Heart right ventricle (tissue), 16 donors: ENCODE results near the gene HAPSTR1. TPM values are rescaled to one million over a fixed set of nuclear protein-coding genes. Genes with fewer than 3 reads are reported as not detected.

Experiments used
- ATAC-seq, 8 donors: fragments of 200-7000 bp; cut with Tn5 transposase; one replicate each; pipeline ENCODE4 v1.9.1; 2020; ENCODE audit warnings: mild to moderate bottlenecking in 8 of 8, moderate library complexity in 8 of 8, moderate number of reproducible peaks in 1 of 8
- DNase-seq, 2 donors: peaks; one replicate each; pipeline ENCODE4 v3.0.0-alpha.2; 2020
- H3K27ac ChIP-seq, 10 donors: fragments of 200-600 bp; sonication (generic) in 2 of 10; one replicate each; pipeline versions ENCODE4 v1.5.0 to v1.8.0; 2020 to 2022; ENCODE audit warnings: mild to moderate bottlenecking in 3 of 10
- H3K27me3 ChIP-seq, 7 donors: fragments of 200-600 bp; one replicate each; pipeline ENCODE4 v1.8.0; 2021 to 2022; ENCODE audit warnings: mild to moderate bottlenecking in 2 of 7
- H3K36me3 ChIP-seq, 9 donors: fragments of 200-600 bp; sonication (generic) in 1 of 9; one replicate each; pipeline versions ENCODE4 v1.5.0 to v1.8.0; 2020 to 2022; ENCODE audit warnings: mild to moderate bottlenecking in 2 of 9
- H3K4me1 ChIP-seq, 9 donors: fragments of 200-600 bp; sonication (generic) in 1 of 9; one replicate each; pipeline versions ENCODE4 v1.5.0 to v1.8.0; 2020 to 2022; ENCODE audit warnings: mild to moderate bottlenecking in 4 of 9
- H3K4me3 ChIP-seq, 10 donors: fragments of 200-600 bp; sonication (generic) in 2 of 10; one replicate each; pipeline versions ENCODE4 v1.5.0 to v1.8.0; 2020 to 2022; ENCODE audit warnings: mild to moderate bottlenecking in 7 of 10, moderate library complexity in 2 of 10
- H3K9me3 ChIP-seq, 11 donors: fragments of 200-600 bp in 10 of 11; sonication (generic) in 2 of 11; one replicate each; pipeline versions ENCODE4 v1.5.0 to v1.8.0; 2013 to 2022; ENCODE audit warnings: mild to moderate bottlenecking in 2 of 11, control low read depth in 1 of 11, moderate library complexity in 1 of 11
- WGBS, 2 donors: extraction: QIAGEN DNeasy Blood & Tissue Kit; methylation state at CpG; one replicate each; pipeline ENCODE4 v1.1.7; 2013; ENCODE audit warnings: inconsistent platforms in 1 of 2; 5-methylcytosine and 5-hydroxymethylcytosine counted together
- intact Hi-C, 10 donors: fragments of 100-400 bp; cut with DNase I; formaldehyde crosslinking; loops; one replicate each; pipeline versions ENCODE4 v1.11.1 to v1.14.2; 2022
- polyA plus RNA-seq, 2 donors: library from polyadenylated mRNA; stranded (reverse); fragments of 200-250 nt; gene quantifications; one replicate each; pipeline ENCODE4 v1.2.3, GENCODE V29; 2013
- total RNA-seq, 10 donors: library from RNA; stranded (reverse); fragmentation: NEBNext Ultra II Directional in 3 of 10; extraction: Animal tissue kit (Norgen Biotek cat#: 25700) in 3 of 10; gene quantifications; one replicate each; pipeline versions ENCODE4 v1.2.1 to v1.2.4, GENCODE V29; 2021 to 2023
- TF ChIP-seq, protein P1 (sequence below), 9 donors: fragments of 200-600 bp; sonication (generic) in 2 of 9; IDR thresholded peaks; one replicate each; pipeline versions ENCODE4 v1.5.0 to v1.8.0; 2021 to 2022; ENCODE audit warnings: antibody characterized with exemption in 9 of 9, mild to moderate bottlenecking in 5 of 9, moderate library complexity in 1 of 9
- donor health status: Arrhythmogenic right ventricular cardiomyopathy.
- donor health status: ischemic (EF 13 %, LVEDD 7.1; RV severe dilation, severe dysfunction).
- donor health status: healthy with polysubstance abuse.
- donor health status: DM: no; HTN: yes; CAD: no.
- donor health status: DM: no; HTN: no; CAD: no.
- donor health status: ischemic (EF 25% LVEDD 6.9; RV normal size, moderate dysfunction).
- donor health status: ischemic (EF 25% LVEDD 5.7; RV mildly dilated, moderate dysfunction).
- donor health status: healthy.
- donor health status: DM: yes; HTN: yes; CAD: no.
- donor health status: Ischemic cardiomyopathy.
- donor health status: ischemic (EF 35%, LVEDD 5.7; RV mildly dilated, moderate dysfunction).
- donor health status: nonischemic (EF 11% LVEDD 7.7; RV severe dilation, severe dysfunction).
- donor health status: DM: yes; HTN: yes; CAD: no.
- donor health status: PGD.
- donor health status: ischemic (EF 29% LVEDD 5.4; RV normal size, mild dysfunction).
- donor health status: nonischemic (EF 23%, LVEDD 6.1; RV moderate dilation, normal function).

HAPSTR1 gene
- total and polyA plus RNA-seq, 12 donors: 10.2 to 74.7 (median 63.7) TPM

DNA sequence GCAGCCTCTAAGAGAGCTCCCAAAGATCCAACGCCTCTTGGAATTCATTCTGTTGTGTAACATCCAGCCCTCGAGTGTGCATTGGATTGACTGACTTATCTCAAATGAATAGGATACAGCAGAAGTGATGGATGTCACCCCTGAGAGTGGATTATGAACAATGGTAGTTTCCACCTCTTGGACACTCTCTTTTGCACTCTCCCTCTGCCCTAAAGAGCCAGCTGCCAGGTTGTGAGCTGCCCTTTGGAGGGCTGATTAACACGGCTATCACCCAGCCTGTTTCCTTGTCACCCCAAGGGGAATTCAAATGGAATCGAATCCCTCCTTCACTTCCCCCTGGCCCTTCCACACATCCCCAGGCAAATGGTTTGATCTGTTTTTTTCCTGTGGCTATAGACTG, 21.2 kb upstream of the HAPSTR1 start:
- H3K27me3 ChIP-seq: no peaks in the 10 kb centered on the region
- H3K36me3 ChIP-seq: no peaks in the 10 kb centered on the region
- H3K9me3 ChIP-seq: peaks cover 0 to 7% (median 0%) of the 10 kb centered on the region in 11 donors
- no peak overlapping the region for H3K4me3 ChIP-seq
- WGBS, 2 donors: 55 to 60% methylated on average over 4 of the region's 4 CpGs
- no peak overlapping the region for H3K27ac ChIP-seq
- H3K4me1 ChIP-seq: peaks cover 0 to 10% (median 0%) of the 10 kb centered on the region in 9 donors
- ATAC-seq (no peak), DNase-seq (no peak)
- TF ChIP-seq, protein P1, sequence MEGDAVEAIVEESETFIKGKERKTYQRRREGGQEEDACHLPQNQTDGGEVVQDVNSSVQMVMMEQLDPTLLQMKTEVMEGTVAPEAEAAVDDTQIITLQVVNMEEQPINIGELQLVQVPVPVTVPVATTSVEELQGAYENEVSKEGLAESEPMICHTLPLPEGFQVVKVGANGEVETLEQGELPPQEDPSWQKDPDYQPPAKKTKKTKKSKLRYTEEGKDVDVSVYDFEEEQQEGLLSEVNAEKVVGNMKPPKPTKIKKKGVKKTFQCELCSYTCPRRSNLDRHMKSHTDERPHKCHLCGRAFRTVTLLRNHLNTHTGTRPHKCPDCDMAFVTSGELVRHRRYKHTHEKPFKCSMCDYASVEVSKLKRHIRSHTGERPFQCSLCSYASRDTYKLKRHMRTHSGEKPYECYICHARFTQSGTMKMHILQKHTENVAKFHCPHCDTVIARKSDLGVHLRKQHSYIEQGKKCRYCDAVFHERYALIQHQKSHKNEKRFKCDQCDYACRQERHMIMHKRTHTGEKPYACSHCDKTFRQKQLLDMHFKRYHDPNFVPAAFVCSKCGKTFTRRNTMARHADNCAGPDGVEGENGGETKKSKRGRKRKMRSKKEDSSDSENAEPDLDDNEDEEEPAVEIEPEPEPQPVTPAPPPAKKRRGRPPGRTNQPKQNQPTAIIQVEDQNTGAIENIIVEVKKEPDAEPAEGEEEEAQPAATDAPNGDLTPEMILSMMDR (IDR thresholded peaks at IDR 0.05): no peak
- intact Hi-C loops: no loop called here

DNA sequence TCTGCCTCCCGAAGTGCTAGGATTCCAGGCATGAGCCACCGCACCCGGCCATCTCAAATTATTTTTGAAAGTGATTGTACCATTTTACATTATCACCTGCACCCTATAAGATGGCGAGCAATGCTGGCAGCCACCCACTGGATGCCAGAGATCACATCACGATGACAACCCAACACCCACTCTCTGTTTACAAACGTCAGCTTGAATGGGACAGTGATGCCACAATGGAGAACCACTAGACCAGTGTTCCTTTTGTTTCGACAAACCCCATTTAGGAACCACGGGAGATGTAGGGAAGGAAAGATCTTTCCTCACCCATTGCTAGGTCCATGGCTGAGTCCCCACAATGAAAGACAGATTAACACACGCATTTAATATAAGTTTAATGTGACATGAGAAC, 20.1 kb upstream of the HAPSTR1 start:
- intact Hi-C loops: no loop called here
- Histone ChIP-seq H3K36me3 (no peaks in the 10 kb centered on the region), H3K27ac (no peak overlapping the region), H3K4me1 (peaks cover 0 to 10% (median 0%) of the 10 kb centered on the region in 9 donors), H3K27me3 (no peaks in the 10 kb centered on the region), H3K4me3 (no peak overlapping the region), H3K9me3 (peaks cover 0 to 7% (median 0%) of the 10 kb centered on the region in 11 donors)
- DNase-seq (no peak), ATAC-seq (no peak)
- 82 to 93% methylated on average over 9 of the region's 9 CpGs for whole genome bisulfite sequencing, 2 donors
- TF ChIP-seq, protein P1 (IDR thresholded peaks at IDR 0.05): no peak

DNA sequence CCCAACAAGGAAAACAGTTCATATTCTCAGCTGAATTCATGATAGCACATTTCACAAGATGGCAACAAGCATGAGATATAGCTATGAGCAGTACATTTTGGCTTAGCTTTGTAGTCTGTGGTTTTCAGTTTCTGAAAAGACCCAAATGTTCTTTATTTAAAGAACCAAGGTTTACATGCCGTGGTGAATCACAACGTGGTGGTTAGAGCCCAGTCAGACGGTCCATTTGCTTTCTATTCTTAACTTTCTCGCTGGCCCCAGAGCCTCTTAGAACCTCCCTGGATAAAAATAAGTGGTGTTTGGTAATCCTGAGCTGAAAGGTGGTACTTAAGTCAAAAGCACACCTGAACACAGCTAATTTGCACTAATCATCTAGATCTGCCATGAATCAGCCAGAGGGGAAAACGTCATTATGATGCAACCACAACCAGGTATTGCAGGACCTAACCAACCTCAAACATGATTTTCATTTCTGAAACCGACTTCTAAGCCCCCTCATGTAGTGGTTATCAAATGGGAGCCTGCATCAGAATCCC, 18.6 kb upstream of the HAPSTR1 start:
- 55 to 70% methylated on average over 6 of the region's 6 CpGs for WGBS, 2 donors
- H3K9me3 ChIP-seq: peaks cover 0 to 7% (median 0%) of the 10 kb centered on the region in 11 donors
- intact Hi-C loops: no loop called here
- TF ChIP-seq, protein P1 (IDR thresholded peaks at IDR 0.05): no peak
- H3K27ac ChIP-seq: no peak overlapping the region
- H3K4me3 ChIP-seq: no peak overlapping the region
- peak in 1 of 8 donors; percentile 19 for ATAC-seq
- no peak for DNase-seq
- peaks cover 0 to 25% (median 0%) of the 10 kb centered on the region in 9 donors for H3K4me1 ChIP-seq
- no peaks in the 10 kb centered on the region for H3K27me3 ChIP-seq
- H3K36me3 ChIP-seq: no peaks in the 10 kb centered on the region

DNA sequence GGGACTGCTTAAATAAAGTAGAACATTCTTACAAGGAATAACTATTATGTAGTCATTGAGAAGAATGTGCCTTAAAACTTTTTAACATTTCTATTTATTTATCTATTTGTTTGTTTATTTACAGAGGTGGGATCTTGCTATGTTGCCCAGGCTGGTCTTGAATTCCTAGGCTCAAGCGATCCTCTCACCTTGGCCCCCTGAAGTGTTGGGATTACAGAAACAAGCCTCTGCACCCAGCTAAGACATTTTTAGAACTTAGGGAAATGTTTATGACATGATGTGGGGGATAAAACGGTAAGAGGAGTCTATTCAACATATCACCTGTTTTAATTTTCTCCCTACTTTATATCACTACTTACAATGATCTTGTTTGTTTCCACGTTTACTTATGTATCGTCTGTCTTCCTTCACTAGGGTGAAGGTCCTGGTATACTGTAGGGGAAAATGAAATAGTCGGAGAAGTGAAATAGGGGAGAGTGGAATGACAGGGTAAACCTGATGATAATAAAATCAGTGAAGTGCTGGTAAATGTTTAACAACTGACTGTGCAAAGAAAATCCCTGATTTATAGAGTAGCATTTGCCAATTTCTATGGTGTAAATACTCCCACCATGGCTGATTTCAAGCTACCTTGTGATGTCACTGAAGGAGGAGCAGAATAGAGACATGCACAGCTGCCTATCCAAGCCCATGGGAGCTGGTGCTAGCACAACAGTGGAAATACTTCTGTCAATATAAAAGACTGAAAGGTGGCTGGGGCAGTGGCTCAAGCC, 16.0 kb upstream of the HAPSTR1 start:
- Histone ChIP-seq H3K36me3 (no peaks in the 10 kb centered on the region), H3K27ac (no peak overlapping the region), H3K4me1 (peaks cover 0 to 47% (median 0%) of the 10 kb centered on the region in 9 donors), H3K27me3 (no peaks in the 10 kb centered on the region), H3K4me3 (no peak overlapping the region), H3K9me3 (peaks cover 0 to 13% (median 0%) of the 10 kb centered on the region in 11 donors)
- ATAC-seq: no peak
- intact Hi-C loops: no loop called here
- TF ChIP-seq, protein P1 (IDR thresholded peaks at IDR 0.05): no peak
- 89 to 94% methylated on average over 5 of the region's 5 CpGs for WGBS, 2 donors
- no peak for DNase-seq
